Upper lobe of left lung (tissue), 4 donors: ENCODE data around the gene PCSK1.

Experiments
- CTCF ChIP-seq, 6 experiments: fragments of 450-650 bp in 4 of 6; fragments of 200-600 bp in 2 of 6; sonication (generic) in 2 of 6; IDR thresholded peaks; one replicate each; pipeline ENCODE4 v1.5.1; 2016 to 2019; ENCODE audit warnings: antibody characterized with exemption in 6 of 6
- POLR2A ChIP-seq, 4 donors: fragments of 450-650 bp; IDR thresholded peaks; one replicate each; pipeline ENCODE4 v1.5.1; 2016 to 2017; ENCODE audit warnings: antibody characterized with exemption in 4 of 4, mild to moderate bottlenecking in 2 of 4
- POLR2AphosphoS5 ChIP-seq, 2 donors: sonication (generic); formaldehyde crosslinking; IDR thresholded peaks; one replicate each; pipeline ENCODE4 v1.5.1; 2017; ENCODE audit warnings: antibody characterized with exemption in 2 of 2

- no peak for TF ChIP-seq POLR2AphosphoS5 (IDR thresholded peaks at IDR 0.05)
- TF ChIP-seq CTCF (IDR thresholded peaks at IDR 0.05), result no peak
- no peak for TF ChIP-seq POLR2A (IDR thresholded peaks at IDR 0.05)
These were observed 60.2 kb downstream of the PCSK1 start for GRCh38 chr5:96372726-96373380.
